ENCODE measurements around the gene TOP2A. TPM values are rescaled to one million over a fixed set of nuclear protein-coding genes. Genes with fewer than 3 reads are reported as not detected.
"Not testable (repeated sequence)": the region's sequence is repeated elsewhere in the genome, so short reads cannot be mapped to it uniquely, and the experiment has no call there.

TOP2A gene
- total RNA-seq, 1 donor from 2014 or later, result 2.9 TPM

DNA sequence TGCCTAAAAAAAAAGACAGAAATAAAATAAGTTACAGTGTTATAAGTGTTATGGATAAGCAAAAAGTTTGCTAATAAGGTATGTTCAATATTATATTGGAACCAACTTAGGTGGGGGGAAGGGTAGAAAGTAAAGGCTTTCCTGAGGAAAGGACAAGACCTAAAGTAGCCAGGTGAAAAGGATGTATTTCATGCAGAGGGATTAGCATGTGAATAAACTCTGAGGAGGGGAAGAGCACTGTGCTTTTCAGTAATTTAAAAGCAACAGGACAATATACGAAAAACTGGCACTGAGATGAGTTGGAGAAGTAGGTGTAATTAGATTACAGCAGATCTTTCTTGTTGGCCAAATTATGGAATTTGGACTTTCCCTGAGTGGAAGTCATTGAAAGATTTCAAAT, 7.6 kb downstream of the TOP2A start:
- DNase-seq, result no peak
- ATAC-seq (ENCODE audit: poor library complexity), result no peak
- intact Hi-C loops (cut with DNase I), result loop anchor here (5.0 kb wide), 1 partner anchor 48 kb away; the partner anchor contains the start of gene GJD3

DNA sequence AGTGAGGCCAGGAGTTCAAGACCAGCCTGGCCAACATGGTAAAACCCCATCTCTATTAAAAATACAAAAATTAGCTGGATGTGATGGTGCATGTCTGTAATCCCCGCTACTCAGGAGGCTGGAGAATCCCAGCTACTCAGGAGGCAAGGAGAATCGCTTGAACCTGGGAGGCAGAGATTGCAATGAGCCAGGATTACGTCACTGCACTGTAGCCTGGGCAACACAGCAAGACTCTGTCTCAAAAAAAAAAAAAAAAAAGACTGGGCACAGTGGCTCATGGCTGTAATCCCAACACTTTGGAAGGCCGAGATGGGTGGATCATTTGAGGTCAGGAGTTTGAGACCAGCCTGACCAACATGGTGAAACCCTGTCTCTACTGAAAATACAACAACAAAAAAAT, 8.2 kb downstream of the TOP2A start:
- ATAC-seq (ENCODE audit: poor library complexity); DNase-seq; intact Hi-C loops (cut with DNase I): not testable (repeated sequence)

DNA sequence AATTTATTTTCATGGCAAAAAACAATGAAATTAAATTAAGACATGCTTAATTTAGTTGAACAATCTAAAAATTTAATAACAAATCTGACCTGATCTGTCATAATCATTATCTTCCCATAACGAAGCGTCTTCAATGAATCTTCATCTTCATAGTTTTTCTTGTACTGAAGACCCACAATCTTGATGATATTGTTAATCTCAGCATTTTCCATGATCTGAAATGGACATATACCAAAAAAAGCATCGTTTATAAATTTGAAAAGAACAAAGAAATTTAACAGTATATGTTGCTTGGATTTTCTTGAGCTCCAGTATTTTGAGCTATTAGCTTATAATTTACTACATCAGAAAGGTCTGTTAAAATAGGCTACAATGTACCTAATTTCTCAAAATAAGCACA, 10.2 kb downstream of the TOP2A start:
- DNase-seq (no peak), ATAC-seq (ENCODE audit: poor library complexity) (no peak)
- intact Hi-C loops (cut with DNase I), result no loop called here

DNA sequence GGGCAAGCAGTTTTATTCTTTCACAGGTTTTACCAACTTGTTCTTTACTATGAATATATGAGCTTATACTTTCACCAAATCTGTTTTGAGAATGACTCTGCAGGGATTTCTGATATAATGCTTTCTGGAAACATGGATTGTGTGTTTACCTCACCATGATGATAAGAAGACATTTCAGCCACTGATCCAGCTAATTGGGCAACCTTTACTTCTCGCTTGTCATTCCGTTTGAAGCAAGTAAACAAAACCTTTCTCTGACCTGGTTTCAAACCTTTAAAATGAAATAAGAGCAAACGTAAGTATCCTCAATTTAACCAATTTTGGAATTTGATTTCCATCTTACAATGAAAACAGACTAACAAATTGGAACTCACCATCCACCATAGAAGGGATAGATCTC, 13.7 kb downstream of the TOP2A start:
- intact Hi-C loops (cut with DNase I), result loop anchor here (5.0 kb wide), 2 partner anchors 73 to 128 kb away; no protein-coding TSS in a partner anchor
- ATAC-seq (ENCODE audit: poor library complexity) (no peak), DNase-seq (no peak)

DNA sequence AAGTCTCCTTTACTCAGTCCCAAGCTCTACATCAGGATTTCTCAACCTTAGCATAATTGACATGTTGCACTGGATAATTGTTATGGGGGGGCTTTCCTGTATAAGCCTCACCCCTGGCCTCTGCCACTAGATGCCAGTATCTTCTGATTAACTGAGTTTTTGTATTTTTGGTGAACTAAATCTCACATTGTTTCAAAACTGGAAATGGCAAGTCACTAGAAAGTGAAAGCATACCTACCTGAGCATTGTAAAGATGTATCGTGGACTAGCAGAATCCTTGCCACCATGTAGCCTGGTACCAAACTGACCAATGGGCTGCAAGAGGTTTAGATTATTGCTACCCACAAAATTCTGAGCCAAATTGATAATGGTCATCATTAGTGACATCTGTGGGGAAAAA, 15.0 kb downstream of the TOP2A start:
- DNase-seq (no peak), ATAC-seq (ENCODE audit: poor library complexity) (no peak)
- intact Hi-C loops (cut with DNase I), result loop anchor here (5.0 kb wide), 2 partner anchors 75 to 130 kb away; no protein-coding TSS in a partner anchor

DNA sequence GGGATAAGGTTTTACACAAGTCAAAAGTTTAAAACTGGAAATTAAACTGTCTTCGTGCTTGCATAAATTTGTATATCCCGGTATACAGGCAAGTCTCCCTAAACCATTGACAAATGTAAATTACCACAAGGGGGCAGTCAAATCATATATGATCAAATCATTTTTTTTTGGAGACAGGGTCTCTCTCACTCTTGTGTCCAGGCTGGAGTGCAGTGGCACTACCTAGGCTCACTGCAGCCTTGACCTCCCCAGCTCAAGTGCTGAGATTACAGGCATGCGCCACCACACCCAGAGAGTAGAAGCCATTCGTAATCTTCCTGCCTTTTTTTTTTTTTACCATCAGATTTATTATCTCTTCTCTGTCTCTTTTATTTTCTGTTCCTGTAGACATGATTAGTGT, 18.5 kb downstream of the TOP2A start:
- ATAC-seq (ENCODE audit: poor library complexity) (peak; percentile 34), DNase-seq (no peak)
- intact Hi-C loops (cut with DNase I), result no loop called here

DNA sequence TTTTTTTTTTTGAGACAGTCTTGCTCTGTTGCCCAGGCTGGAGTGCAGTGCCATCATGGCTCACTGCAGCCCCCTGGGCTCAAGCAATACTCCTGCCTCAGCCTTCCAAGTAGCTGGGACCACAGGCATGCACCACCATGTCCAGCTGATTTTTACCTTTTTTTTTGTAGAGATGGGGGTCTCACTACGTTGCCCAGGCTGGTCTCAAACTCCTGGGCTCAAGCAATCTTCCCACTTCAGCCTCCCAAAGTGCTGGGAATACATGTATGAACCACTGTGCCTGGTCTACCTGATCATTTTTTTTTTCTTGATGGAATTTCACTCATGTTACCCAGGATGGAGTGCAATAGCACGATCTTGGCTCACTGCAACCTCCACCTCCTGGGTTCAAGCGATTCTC, 31.1 kb downstream of the TOP2A start:
- ATAC-seq (ENCODE audit: poor library complexity); intact Hi-C loops (cut with DNase I); DNase-seq: not testable (repeated sequence)

DNA sequence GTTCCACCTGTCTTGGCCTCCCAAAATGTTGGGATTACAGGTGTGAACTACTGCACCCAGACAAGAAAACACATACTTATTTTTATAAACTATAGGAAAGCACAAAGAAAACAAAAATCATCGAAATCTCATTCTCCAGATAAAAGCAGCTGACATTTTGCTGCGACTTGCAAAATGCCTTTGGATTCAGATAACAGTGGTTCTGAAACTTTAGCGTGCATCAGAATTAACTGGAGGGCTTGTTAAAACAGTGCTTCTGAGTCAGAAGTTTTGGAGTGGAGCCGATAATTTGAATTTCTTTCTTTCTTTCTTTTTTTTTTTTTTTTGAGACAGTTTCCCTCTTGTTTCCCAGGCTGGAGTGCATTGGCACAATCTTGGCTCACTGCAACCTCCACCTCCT, 35.4 kb downstream of the TOP2A start:
- intact Hi-C loops (cut with DNase I), result no loop called here
- DNase-seq (no peak), ATAC-seq (ENCODE audit: poor library complexity) (no peak)

DNA sequence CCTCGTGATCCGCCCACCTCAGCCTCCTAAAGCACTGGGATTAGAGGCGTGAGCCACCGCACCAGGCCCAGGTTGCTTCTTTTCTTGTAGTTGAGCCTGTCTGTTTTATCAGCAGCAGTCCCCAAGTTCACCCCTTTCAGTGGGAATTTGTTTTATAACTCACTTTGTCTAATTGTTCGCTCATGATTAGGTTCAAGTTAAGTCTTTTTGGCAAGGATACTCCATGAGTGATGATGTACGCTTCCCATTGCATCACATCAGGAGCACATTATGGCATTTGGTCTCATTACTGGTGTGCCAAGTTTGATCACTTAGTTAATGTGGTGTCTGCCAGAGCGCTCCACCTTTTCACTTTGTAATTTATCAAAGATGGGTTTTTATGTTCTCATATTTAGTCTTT, 38.7 kb downstream of the TOP2A start:
- ATAC-seq (ENCODE audit: poor library complexity), result no peak
- intact Hi-C loops (cut with DNase I), result no loop called here
- no peak for DNase-seq

DNA sequence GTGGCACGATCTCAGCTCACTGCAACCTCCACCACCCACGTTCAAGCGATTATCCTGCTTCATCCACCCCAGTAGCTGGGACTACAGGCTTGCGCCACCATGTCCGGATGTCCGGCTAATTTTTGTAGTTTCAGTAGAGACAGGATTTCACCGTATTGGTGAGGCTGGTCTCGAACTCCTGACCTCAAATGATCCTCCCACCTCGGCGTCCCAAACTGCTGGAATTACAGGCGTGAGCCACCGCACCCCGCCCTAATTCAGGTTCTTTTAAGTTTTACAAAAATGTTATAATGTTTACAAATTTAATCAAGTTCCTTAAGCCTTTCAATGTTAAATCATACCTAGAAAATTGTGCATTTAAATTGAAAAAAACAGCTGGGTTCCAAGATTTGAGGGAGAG, 39.9 kb downstream of the TOP2A start:
- intact Hi-C loops (cut with DNase I), result no loop called here
- no peak for ATAC-seq (ENCODE audit: poor library complexity)
- no peak for DNase-seq

DNA sequence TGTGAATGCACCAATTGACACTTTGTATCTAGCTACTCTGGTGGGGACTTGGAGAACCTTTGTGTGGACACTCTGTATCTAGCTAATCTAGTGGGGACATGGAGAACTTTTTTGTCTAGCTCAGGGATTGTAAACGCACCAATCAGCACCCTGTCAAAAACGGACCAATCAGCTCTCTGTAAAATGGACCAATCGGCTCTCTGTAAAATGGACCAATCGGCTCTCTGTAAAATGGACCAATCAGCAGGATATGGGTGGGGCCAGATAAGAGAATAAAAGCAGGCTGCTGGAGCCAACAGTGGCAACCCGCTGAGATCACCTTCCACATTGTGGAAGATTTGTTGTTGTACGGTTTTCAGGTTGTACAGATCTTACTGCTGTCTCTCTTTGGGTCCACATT, 41.2 kb downstream of the TOP2A start:
- intact Hi-C loops (cut with DNase I), result not testable (repeated sequence)

DNA sequence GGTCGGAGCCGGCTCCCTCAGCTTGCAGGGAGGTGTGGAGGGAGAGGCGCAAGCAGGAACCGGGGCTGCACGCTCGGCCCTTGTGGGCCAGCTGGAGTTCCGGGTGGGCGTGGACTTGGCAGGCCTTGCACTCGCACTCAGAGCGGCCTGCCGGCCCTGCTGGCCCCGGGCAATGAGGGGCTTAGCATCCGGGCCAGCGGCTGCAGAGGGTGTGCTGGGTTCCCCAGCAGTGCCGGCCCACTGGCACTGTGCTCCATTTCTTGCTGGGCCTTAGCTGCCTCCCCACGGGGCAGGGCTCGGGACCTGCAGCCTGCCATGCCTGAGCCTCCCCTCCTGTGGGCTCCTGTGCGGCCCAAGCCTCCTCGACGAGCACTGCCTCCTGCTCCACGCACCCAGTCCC, 41.9 kb downstream of the TOP2A start:
- intact Hi-C loops (cut with DNase I); ATAC-seq (ENCODE audit: poor library complexity); DNase-seq: not testable (repeated sequence)

More for the DNA sequence above, 41.2 kb downstream of the TOP2A start:
- ATAC-seq (ENCODE audit: poor library complexity); DNase-seq: not testable (repeated sequence)

DNA sequence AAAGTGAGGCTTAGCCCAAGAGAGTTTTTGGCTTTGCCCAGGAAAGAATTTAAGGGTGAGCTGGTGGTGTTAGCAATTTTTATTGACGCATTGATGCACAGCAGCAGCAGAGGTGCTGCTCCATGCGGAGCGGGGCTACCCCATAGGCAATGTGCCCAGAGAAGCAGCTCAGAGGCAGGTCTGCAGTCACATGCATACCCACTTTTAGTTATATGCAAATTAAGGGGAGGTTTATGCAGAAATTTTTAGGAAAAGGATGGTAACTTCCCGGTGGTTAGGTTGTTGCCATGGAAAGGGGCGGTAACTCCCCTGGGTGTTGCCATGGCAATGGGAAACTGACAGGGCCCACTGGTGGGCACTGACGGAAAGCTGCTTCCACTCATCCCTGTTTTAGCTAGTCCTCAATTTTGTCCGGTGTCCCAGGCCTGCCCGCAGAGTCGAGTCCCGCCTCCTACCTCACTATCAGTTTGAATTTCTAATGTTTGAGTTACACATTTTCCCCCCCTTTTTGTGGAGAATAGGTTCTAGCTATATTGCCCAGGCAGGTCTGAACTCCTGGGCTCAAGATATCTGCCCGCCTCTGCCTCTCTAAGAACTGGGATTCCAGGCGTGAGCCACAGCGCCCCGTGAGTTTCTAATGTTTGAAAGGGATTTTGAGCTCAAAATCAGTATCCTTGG, 42.7 kb downstream of the TOP2A start:
- intact Hi-C loops (cut with DNase I), result no loop called here
- ATAC-seq (ENCODE audit: poor library complexity) (no peak), DNase-seq (no peak)

DNA sequence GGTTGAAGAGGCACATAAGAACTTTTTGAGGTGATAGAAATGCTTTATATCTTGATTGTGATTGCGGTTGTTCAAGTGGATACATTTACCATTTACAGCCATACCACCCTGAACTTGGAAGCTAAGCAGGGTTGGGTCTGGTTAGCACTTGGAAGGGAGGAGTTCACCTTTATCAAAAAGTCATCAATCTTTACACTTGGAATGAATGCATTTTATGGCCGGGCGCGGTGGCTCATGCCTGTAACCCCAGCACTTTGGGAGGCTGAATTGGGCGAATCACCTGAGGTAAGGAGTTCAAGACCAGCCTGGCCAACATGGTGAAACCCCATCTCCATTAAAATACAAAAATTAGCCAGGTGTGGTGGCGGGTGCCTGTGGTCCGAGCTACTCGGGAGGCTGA, 43.7 kb downstream of the TOP2A start:
- intact Hi-C loops (cut with DNase I), result no loop called here
- ATAC-seq (ENCODE audit: poor library complexity), result no peak
- DNase-seq, result no peak

DNA sequence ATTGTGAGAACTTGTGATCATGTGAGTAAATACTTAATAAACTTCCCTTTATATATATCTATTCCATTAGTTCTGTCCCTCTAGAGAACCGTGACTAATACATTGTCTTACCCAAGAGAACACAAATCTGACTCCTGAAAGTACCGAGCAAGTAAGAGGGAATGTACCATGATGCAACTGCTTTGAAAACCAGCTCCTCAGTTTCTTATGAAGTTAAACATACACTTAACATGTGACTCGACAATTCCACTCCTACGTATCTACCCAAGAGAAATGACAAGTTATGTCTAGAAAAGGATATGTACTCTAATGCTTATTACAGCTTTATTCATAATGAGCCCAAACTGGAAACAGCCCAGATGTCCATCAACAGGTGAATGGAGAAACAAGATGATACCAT, 44.4 kb downstream of the TOP2A start:
- intact Hi-C loops (cut with DNase I), result no loop called here
- ATAC-seq (ENCODE audit: poor library complexity) (no peak), DNase-seq (no peak)

DNA sequence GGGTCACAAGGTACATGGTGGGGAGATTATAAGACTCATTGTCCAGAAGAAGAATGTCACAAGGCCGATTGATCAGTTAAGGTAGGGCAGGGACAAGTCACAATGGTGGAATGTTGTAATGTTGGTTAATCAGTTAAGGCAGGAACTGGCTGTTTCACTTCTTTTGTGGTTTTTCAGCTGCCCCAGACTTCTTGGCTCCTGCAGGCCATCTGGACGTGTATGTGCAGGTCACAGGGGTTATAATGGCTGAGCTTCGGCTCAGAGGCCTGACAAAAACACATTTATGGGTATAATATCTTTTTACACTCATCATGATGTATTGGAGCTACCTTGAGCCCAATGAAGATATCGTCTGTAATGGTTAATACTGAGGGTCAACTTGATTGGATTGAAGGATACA, 45.1 kb downstream of the TOP2A start:
- intact Hi-C loops (cut with DNase I); ATAC-seq (ENCODE audit: poor library complexity); DNase-seq: not testable (repeated sequence)

DNA sequence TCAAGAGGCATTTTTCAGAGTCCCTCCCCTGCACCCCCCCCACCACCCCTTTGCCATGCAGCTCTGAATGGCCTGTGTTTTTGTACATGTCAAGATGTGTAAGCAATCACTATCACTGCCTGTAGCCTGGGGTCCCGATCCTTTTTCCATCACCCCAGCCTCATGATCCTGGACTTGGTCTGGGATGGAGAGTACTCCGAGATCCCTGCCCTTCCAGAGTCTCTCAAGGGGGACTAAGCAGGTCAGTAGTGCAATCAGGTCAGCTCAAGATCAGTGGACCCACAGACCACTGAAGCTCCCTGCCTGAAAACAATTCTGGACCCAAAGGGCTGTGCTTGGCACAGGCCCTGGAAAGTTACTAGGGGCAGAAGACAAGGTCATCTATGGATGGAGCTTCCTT, 45.7 kb downstream of the TOP2A start:
- no peak for ATAC-seq (ENCODE audit: poor library complexity)
- intact Hi-C loops (cut with DNase I), result no loop called here
- no peak for DNase-seq

DNA sequence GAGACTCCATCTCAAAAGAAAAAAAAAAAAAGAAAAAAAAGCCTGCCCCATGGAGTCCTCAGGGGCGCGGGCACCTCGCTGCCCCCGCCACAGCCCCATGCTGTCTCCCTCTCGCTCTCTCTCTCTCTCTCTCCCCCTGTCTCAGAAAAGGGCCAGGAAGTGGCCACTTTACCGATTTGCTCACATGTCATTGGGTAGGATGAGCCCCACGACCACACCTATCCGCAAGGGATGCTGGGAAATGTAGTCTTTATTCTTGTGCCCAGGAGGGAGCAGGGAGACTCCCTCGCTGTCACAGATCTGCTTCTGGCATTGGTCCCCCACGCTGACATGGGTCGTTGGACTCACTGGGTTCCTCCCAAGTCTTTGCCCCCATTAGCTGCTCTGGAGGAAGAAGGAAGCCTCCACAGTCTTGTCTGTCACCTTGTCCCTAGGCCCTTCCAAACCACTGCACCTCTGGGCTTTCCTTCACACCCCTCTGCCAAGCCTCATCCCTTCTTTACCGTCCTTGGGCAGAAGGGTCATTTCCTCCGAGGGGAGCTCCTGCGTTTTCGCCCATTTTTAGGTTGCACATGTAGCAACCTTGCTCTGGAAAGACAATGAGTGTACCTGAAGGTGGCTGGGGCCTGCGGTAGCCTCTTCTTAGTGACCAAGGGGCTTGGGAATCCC, 46.3 kb downstream of the TOP2A start:
- ATAC-seq (ENCODE audit: poor library complexity) (no peak), DNase-seq (no peak)
- intact Hi-C loops (cut with DNase I), result no loop called here

DNA sequence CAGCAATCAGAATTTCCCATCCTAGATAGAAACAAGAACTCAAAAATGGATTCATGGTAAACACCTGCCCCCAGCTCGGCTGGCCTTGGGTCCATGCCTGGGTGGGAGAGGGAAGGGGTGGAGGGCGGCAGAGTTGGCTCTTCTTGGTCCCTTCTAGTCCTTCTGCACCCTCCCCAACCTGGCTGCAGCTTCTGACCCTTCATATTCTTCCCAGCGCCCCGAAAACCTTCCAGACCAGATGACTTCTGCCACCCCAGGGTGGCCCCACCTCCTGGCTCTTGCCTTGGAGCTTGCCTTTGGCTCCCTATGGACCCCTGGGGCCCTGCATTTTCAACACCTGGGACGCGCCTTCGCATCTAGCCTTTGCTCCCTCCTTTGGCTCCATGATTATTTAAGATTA, 47.8 kb downstream of the TOP2A start:
- ATAC-seq (ENCODE audit: poor library complexity) (no peak), DNase-seq (no peak)
- intact Hi-C loops (cut with DNase I), result no loop called here

DNA sequence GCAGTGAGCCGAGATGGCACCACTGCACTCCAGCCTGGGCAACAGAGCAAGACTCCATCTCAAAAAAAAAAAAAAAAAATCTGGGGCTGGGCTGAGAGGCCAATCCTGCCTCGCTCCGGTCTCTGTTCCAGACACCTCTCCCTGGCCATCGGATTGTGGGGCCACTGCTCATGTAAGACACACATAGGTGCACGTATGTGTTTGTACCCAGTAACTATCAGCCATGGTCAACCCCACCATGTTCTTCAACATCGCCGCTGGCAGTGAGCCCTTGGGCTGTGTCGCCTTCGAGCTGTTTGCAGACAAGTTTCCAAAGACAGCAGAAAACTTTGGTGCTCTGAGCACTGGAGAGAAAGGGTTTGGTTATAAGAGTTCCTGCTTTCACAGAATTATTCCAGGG, 50.0 kb downstream of the TOP2A start:
- DNase-seq; ATAC-seq (ENCODE audit: poor library complexity); intact Hi-C loops (cut with DNase I): not testable (repeated sequence)
